Choroid plexus epithelial cell (primary cell): Measurements from ENCODE around the gene CPT1A.

ENCODE experiments used
- DNase-seq: peaks from one replicate; pipeline ENCODE4 v3.0.0-alpha.2; 2010; ENCODE audit warnings: low read depth
- H3K4me3 ChIP-seq: 2 replicates; pipeline ENCODE4 v1.5.1; 2011; ENCODE audit warnings: low read depth, mild to moderate bottlenecking, control low read depth, low read length, moderate library complexity
- TF ChIP-seq, protein P1 (sequence below): conservative IDR thresholded peaks from 2 replicates; pipeline ENCODE4 v1.5.1; 2011; ENCODE audit warnings: low read depth, mild to moderate bottlenecking, control low read depth, inconsistent platforms, low read length, moderate library complexity

CPT1A gene

DNA sequence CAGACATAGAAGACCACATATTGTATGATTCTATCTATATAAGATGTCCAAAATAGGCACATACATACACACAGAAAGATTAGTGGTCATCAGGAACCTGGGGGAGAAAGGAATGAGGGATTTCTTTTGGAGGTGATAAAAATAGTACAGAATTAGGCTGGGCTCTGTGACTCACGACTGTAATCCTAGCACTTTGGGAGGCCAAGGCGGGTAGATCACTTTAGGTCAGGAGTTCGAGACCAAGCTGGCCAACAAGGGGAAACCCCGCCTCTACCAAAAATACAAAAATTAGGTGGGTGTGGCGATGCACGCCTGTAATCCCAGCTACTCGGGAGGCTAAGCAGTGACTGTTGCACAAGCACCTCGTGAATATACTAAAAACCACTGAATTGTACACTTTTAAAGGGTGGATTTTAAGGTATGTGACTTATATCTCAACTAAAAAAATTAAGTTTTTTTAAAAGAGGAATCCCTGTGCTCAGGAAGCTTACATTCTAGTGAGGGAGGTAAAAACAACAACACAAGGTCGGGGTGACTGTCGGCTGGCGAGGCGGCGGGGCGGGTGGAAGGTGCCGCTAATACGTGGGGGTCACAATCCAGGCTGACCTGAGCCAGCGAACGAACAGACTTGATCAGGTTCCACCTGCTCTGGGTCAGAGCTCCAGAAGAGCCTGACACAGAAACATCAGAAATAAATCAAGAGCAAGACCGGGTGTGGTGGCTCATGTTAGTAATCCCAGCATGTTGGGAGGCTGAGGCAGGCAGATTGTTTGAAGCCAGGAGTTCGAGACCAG lies 65.1 kb downstream of the CPT1A start:
- TF ChIP-seq, protein P1, sequence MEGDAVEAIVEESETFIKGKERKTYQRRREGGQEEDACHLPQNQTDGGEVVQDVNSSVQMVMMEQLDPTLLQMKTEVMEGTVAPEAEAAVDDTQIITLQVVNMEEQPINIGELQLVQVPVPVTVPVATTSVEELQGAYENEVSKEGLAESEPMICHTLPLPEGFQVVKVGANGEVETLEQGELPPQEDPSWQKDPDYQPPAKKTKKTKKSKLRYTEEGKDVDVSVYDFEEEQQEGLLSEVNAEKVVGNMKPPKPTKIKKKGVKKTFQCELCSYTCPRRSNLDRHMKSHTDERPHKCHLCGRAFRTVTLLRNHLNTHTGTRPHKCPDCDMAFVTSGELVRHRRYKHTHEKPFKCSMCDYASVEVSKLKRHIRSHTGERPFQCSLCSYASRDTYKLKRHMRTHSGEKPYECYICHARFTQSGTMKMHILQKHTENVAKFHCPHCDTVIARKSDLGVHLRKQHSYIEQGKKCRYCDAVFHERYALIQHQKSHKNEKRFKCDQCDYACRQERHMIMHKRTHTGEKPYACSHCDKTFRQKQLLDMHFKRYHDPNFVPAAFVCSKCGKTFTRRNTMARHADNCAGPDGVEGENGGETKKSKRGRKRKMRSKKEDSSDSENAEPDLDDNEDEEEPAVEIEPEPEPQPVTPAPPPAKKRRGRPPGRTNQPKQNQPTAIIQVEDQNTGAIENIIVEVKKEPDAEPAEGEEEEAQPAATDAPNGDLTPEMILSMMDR, result no peak
- DNase-seq, result no peak
- H3K4me3 ChIP-seq, result no peak overlapping the region

DNA sequence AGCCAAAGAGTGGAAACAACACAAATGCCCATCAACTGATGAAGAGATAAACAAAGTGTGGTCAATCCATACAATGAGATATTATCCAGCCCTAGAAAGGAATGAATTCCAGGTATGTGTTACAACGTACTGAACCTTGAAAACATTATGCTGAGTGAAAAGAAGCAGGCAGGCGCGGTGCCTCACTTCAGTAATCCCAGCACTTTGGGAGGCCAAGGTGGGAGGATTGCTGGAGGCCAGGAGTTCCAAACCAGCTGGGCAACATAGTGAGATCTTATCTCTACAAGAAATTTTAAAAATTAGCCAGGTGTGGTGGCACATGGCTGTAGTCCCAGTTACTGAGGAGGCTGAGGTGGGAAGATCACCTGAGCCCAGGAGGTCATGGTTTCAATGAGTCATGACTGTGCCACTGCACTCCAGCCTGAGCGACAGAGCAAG lies 65.7 kb downstream of the CPT1A start:
- no peak for DNase-seq
- H3K4me3 ChIP-seq, result no peak overlapping the region

DNA sequence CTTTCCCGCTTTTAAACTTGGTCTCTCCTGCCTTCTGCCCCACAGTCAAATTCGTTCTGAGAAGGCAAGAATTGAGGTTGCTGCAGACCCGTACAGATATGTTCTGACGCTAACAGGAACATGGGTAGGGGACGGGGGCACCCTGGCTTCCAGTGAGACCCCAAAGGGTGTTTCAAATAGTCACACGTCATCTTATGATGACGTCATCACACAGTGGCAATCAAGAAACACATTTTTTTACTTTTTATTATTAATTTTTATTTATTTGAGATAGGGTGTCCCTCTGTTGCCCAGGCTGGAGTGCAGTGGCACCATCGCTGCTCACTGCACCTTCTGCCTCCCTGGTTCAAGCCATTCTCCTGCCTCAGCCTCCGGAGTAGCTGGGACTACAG lies 67.5 kb downstream of the CPT1A start:
- no peak for DNase-seq
- TF ChIP-seq, protein P1, result no peak
- no peak overlapping the region for H3K4me3 ChIP-seq

More for the DNA sequence above, 65.7 kb downstream of the CPT1A start:
- TF ChIP-seq, protein P1, result no peak

DNA sequence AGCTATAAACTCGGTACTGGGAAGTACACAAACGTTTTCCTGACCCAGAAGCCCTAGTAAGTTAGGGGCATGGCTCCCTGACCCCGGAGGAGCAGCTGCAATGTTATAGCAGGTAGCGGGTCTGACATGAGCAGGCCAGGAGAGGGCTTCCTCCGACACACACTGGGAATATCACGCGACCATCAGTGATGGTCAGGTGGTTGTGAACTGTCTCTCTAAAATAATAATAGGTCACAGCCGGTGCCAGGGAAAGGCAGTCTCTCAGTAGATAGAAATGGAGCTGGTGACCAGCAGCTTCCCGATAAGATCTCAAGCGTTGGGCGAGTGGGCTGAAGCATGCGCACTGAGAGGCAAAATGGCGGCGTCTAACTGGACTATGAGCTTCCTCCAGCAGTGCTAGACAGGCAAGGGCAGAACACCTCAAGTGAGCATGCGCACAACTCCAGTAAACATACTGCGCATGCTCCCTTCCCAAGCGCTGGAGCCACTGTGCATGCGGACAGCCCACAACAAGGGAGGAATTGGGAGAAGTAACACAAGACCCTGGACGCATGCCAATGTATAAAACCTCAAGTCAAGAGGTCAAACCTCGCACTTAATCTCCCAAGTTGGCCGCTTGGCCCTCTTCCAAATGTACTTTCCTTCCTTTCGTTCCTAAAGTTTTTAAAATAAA lies 68.1 kb downstream of the CPT1A start:
- peak; percentile 23 for DNase-seq
- TF ChIP-seq, protein P1, result no peak
- no peak overlapping the region for H3K4me3 ChIP-seq

DNA sequence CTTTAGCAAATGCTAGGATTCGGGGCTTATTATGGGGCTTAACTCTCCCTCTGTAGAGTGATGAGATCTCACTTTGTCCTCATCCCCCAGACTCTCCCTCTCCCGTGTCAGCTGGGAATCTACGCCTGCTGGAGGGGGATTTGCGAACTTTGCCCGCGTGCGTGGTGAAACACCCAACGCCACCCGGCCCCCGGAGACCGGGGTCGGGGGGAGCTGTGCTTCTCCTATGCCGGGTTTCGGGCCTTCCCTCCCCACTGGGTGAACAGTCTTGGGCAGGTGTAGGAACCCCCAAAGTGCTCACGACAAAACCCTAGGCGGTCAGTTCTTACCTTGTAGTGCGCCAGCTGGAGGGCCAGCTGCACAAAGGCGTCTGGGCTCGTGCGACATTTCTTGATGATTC lies 68.8 kb downstream of the CPT1A start:
- DNase-seq, result no peak
- TF ChIP-seq, protein P1, result no peak
- no peak overlapping the region for H3K4me3 ChIP-seq

DNA sequence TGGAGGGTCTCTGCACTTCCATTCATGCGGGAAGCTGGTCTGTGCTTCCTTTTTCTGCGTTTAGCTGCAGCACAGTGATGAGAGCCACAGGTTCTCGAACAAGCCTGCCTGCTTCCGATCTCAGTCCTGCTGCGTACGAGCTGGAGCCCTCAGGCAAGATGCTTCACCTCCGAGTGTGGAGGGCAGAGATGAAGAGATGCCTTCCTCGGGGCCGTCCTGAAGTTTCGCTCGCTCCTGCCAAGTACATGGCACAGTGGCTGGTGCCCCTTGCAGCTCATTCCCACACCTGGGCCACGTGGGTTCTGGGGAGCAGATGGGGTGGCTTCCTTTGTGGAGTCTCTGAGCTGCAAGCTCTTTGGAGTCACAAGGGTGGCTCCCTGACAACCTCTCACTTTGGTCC lies 70.9 kb downstream of the CPT1A start:
- no peak overlapping the region for H3K4me3 ChIP-seq
- TF ChIP-seq, protein P1, result no peak
- no peak for DNase-seq

DNA sequence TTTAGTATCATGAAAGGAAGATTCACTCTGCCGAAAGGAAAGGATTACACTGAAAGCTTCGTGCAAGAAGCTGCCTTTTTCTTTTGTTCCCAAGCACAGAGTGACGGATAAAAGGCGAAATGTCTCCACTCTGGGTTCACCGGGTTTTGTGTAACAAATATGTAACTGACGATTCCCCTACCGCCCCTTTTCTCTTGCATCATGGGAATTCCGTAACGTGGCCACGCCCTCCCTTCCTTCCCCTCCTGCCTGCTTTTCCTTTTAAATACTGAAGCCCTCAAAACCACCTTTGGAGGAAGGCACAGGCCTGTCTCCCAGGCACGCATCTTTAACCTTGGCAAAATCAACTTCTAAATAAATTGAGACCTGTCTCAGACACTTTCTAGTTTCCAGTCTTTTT lies 74.0 kb downstream of the CPT1A start:
- no peak for DNase-seq
- TF ChIP-seq, protein P1, result no peak
- H3K4me3 ChIP-seq, result no peak overlapping the region
